Tibial nerve (tissue), 4 donors: ENCODE results near the gene AIFM3. TPM values are rescaled to one million over a fixed set of nuclear protein-coding genes. Genes with fewer than 3 reads are reported as not detected.

ENCODE experiments used
- DNase-seq, 2 donors: peaks; one replicate each; pipeline ENCODE4 v3.0.0-alpha.2; 2019; ENCODE audit warnings: low spot score in 2 of 2
- H3K27ac ChIP-seq, 4 donors: fragments of 200-600 bp; sonication (generic) in 3 of 4; one replicate each; pipeline ENCODE4 v1.5.1; 2017 to 2019; ENCODE audit warnings: mild to moderate bottlenecking in 1 of 4
- H3K27me3 ChIP-seq, 2 donors: fragments of 200-600 bp; sonication (generic) in 1 of 2; one replicate each; pipeline versions ENCODE4 v1.5.1 to v1.6.0; 2017 to 2019
- H3K36me3 ChIP-seq, 3 donors: fragments of 200-600 bp; sonication (generic); one replicate each; pipeline ENCODE4 v1.5.1; 2018 to 2019
- H3K4me1 ChIP-seq, 4 donors: fragments of 200-600 bp; sonication (generic) in 3 of 4; one replicate each; pipeline ENCODE4 v1.5.1; 2017 to 2019
- H3K4me3 ChIP-seq, 4 donors: fragments of 200-600 bp; sonication (generic) in 3 of 4; one replicate each; pipeline ENCODE4 v1.5.1; 2017 to 2019; ENCODE audit warnings: mild to moderate bottlenecking in 1 of 4, moderate library complexity in 1 of 4
- H3K9me3 ChIP-seq, 4 donors: fragments of 200-600 bp; sonication (generic) in 3 of 4; one replicate each; pipeline ENCODE4 v1.5.1; 2017 to 2019
- CTCF ChIP-seq, 5 experiments: fragments of 200-600 bp in 3 of 5; fragments of 450-650 bp in 2 of 5; sonication (generic) in 3 of 5; IDR thresholded peaks; one replicate each; pipeline ENCODE4 v1.5.1; 2016 to 2019; ENCODE audit warnings: antibody characterized with exemption in 5 of 5, mild to moderate bottlenecking in 3 of 5, moderate library complexity in 2 of 5
- EP300 ChIP-seq, 2 donors: sonication (generic); formaldehyde crosslinking; IDR thresholded peaks; one replicate each; pipeline ENCODE4 v1.6.1; 2017; ENCODE audit warnings: antibody characterized with exemption in 2 of 2, mild to moderate bottlenecking in 1 of 2
- POLR2A ChIP-seq, 2 donors: fragments of 450-650 bp; IDR thresholded peaks; one replicate each; pipeline ENCODE4 v1.6.1; 2017; ENCODE audit warnings: antibody characterized with exemption in 2 of 2, mild to moderate bottlenecking in 2 of 2, moderate library complexity in 2 of 2
- WGBS, 2 donors: methylation state at CpG; one replicate each; pipeline ENCODE4 v1.1.5; 2018; 5-methylcytosine and 5-hydroxymethylcytosine counted together
- total RNA-seq, 4 donors: library from RNA; depleted of rRNA; stranded (reverse); fragments of >200 nt; gene quantifications; one replicate each; pipeline ENCODE4 v1.1.0, GENCODE V29; 2016

The AIFM3 gene
- total RNA-seq, 4 donors from 2014 or later = 0.59 to 3.1 (median 1.8) TPM

- H3K36me3 ChIP-seq = peaks cover 3 to 95% (median 4%) of the 10 kb centered on the region in 3 donors
- H3K9me3 ChIP-seq = no peaks in the 10 kb centered on the region
- peaks cover 0 to 6% (median 0%) of the 10 kb centered on the region in 4 donors for H3K4me1 ChIP-seq
- no peak for DNase-seq
- no peaks in the 10 kb centered on the region for H3K27me3 ChIP-seq
- H3K27ac ChIP-seq = no peak overlapping the region
- WGBS, 2 donors = 63 to 64% methylated on average over 14 to 17 of the region's 17 CpGs
- TF ChIP-seq EP300 (IDR thresholded peaks at IDR 0.05) (no peak), POLR2A (IDR thresholded peaks at IDR 0.05) (no peak), CTCF (IDR thresholded peaks at IDR 0.05) (no peak)
- no peak overlapping the region for H3K4me3 ChIP-seq
These were observed 22.5 kb downstream of the AIFM3 start for GRCh38 chr22:20989323-20990138.

- Histone ChIP-seq H3K4me1 (no peaks in the 10 kb centered on the region), H3K9me3 (no peaks in the 10 kb centered on the region), H3K4me3 (no peak overlapping the region), H3K27me3 (no peaks in the 10 kb centered on the region), H3K36me3 (peaks cover 3 to 96% (median 4%) of the 10 kb centered on the region in 3 donors), H3K27ac (no peak overlapping the region)
- TF ChIP-seq POLR2A (IDR thresholded peaks at IDR 0.05) = no peak
- TF ChIP-seq EP300 (IDR thresholded peaks at IDR 0.05) = no peak
- no peak for TF ChIP-seq CTCF (IDR thresholded peaks at IDR 0.05)
- 78 to 84% methylated on average over 21 of the region's 21 CpGs for WGBS, 2 donors
- no peak for DNase-seq
These were observed 23.4 kb downstream of the AIFM3 start for GRCh38 chr22:20990184-20991180.

GRCh38 chr22:20991252-20992055 lies 24.4 kb downstream of the AIFM3 start:
- 84 to 89% methylated on average over 16 to 22 of the region's 24 CpGs for WGBS, 2 donors
- no peaks in the 10 kb centered on the region for H3K4me1 ChIP-seq

GRCh38 chr22:20992056-20992442 lies 25.0 kb downstream of the AIFM3 start:
- Histone ChIP-seq H3K4me1 (no peaks in the 10 kb centered on the region), H3K4me3 (no peak overlapping the region), H3K36me3 (peaks cover 3 to 100% (median 4%) of the 10 kb centered on the region in 3 donors), H3K27me3 (no peaks in the 10 kb centered on the region), H3K9me3 (no peaks in the 10 kb centered on the region), H3K27ac (no peak overlapping the region)
- TF ChIP-seq CTCF (IDR thresholded peaks at IDR 0.05) = no peak
- TF ChIP-seq POLR2A (IDR thresholded peaks at IDR 0.05) = no peak
- no peak for TF ChIP-seq EP300 (IDR thresholded peaks at IDR 0.05)
- WGBS, 2 donors = 87 to 94% methylated on average over 5 of the region's 7 CpGs
- DNase-seq = no peak

More at GRCh38 chr22:20991252-20992055, 24.4 kb downstream of the AIFM3 start:
- no peak overlapping the region for H3K27ac ChIP-seq
- no peak overlapping the region for H3K4me3 ChIP-seq
- H3K36me3 ChIP-seq = peaks cover 3 to 100% (median 4%) of the 10 kb centered on the region in 3 donors
- TF ChIP-seq EP300 (IDR thresholded peaks at IDR 0.05) = no peak
- no peak for TF ChIP-seq CTCF (IDR thresholded peaks at IDR 0.05)
- no peak for TF ChIP-seq POLR2A (IDR thresholded peaks at IDR 0.05)
- H3K9me3 ChIP-seq = no peaks in the 10 kb centered on the region
- no peaks in the 10 kb centered on the region for H3K27me3 ChIP-seq
- no peak for DNase-seq
